ENCODE measurements around the gene HID1. TPM values are rescaled to one million over a fixed set of nuclear protein-coding genes. Genes with fewer than 3 reads are reported as not detected.
A peak's percentile ranks its signal among the peaks of the same experiment; 100 is the strongest.
"Not testable (repeated sequence)": the region's sequence is repeated elsewhere in the genome, so short reads cannot be mapped to it uniquely, and the experiment has no call there.

HID1 gene
- total RNA-seq, 4 donors from 2014 or later = 4.0 to 24.1 (median 6.1) TPM

GRCh38 chr17:74977802-74978201 is 5.2 kb upstream of the HID1 start:
- DNase-seq (ENCODE audit: low spot score) (no peak), ATAC-seq (ENCODE audit: low FRiP score) (no peak)
- no peak for TF ChIP-seq CTCF (IDR thresholded peaks at IDR 0.05)

GRCh38 chr17:74975943-74976342 is 3.4 kb upstream of the HID1 start:
- no peak for DNase-seq (ENCODE audit: low spot score)
- ATAC-seq (ENCODE audit: low FRiP score) = no peak
- TF ChIP-seq CTCF (IDR thresholded peaks at IDR 0.05) = no peak

- no peak for TF ChIP-seq CTCF (IDR thresholded peaks at IDR 0.05)
- DNase-seq (ENCODE audit: low spot score) = no peak
- no peak for ATAC-seq (ENCODE audit: low FRiP score)
Measured at GRCh38 chr17:74972973-74973328, 392 bp upstream of the HID1 start.

GRCh38 chr17:74971842-74972106 is 785 bp downstream of the HID1 start:
- TF ChIP-seq CTCF (IDR thresholded peaks at IDR 0.05) = no peak
- ATAC-seq (ENCODE audit: low FRiP score) = peak; percentile 12

GRCh38 chr17:74971069-74971841 is 1.3 kb downstream of the HID1 start:
- no peak for DNase-seq (ENCODE audit: low spot score)
- TF ChIP-seq CTCF (IDR thresholded peaks at IDR 0.05) = no peak

More at GRCh38 chr17:74971842-74972106, 785 bp downstream of the HID1 start:
- DNase-seq (ENCODE audit: low spot score) = no peak

GRCh38 chr17:74970395-74970794 is 2.2 kb downstream of the HID1 start:
- DNase-seq (ENCODE audit: low spot score) = no peak
- no peak for ATAC-seq (ENCODE audit: low FRiP score)
- no peak for TF ChIP-seq CTCF (IDR thresholded peaks at IDR 0.05)

More at GRCh38 chr17:74971069-74971841, 1.3 kb downstream of the HID1 start:
- no peak for ATAC-seq (ENCODE audit: low FRiP score)

GRCh38 chr17:74969501-74969900 is 3.1 kb downstream of the HID1 start:
- ATAC-seq (ENCODE audit: low FRiP score); DNase-seq (ENCODE audit: low spot score): not testable (repeated sequence)

Data from omental fat pad (tissue), 4 donors.